Right forelimb (tissue), 1 donor: ENCODE measurements around the gene PRRC2B.
A peak's percentile ranks its signal among the peaks of the same experiment; 100 is the strongest.
"Not testable (repeated sequence)": the region's sequence is repeated elsewhere in the genome, so short reads cannot be mapped to it uniquely, and the experiment has no call there.

ENCODE experiments used
- DNase-seq: peaks from one replicate; pipeline ENCODE4 v3.0.0-alpha.2; 2018

The PRRC2B gene

DNA sequence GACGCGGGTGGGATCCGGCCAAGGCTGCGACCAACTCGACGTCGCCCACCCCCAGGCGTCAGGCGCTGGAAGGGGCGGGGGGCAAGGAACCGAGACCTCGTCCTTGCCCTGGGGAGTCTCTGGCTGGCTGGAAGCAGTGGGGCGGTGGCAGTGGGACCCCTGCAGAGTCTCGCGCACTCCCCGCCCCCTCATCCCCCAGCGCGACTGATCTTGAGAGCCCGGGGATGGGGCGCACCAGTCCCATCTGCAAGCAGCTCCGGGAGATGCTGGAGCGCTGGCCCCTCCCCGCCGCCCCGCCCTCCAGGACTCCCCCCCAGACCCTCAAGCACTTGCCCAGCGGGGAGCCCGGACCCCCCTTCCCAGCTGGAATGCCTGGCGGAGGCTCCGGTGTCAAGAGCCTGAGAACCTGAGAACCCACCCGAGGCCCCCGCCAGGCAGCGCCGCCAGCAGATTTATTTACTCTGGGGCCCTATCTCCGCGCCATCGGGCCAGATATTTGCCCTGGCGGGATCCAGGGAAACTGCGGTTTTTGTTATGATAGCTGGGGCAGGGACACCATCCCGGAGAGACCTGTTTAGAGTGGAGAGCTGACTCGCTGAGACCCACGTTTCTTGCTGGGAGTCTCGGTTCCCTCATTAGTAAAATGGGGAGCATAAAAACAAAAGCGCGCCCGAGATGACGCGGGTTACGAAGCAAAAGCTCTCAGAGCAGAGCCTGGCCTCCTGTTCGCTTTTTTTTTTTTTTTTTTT lies 152.6 kb downstream of the PRRC2B start:
- DNase-seq: peak; percentile 61

DNA sequence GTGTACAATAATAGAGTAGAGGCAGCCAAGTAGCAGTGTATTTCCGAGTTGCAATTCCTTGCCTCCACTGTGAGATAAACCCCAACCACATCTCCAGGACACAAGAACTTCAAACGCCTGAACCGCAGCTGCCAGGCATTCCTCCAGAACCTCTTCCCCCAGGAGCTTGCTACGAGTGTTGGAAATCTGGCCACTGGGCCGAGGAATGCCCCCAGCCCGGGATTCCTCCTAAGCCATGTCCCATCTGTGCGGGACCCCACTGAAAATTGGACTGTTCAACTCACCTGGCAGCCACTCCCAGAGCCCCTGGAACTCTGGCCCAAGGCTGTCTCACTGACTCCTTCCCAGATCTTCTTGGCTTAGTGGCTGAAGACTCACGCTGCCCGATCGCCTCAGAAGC lies 155.3 kb downstream of the PRRC2B start:
- not testable (repeated sequence) for DNase-seq
